Stimulated activated CD4-positive, alpha-beta T cell treated with anti-CD3 and anti-CD28 coated beads, Interleukin-1b, Interleukin-23, amount 100 ng/mL, for 4 hours (primary cell): Measurements from ENCODE around the gene APLN.
A peak's percentile ranks its signal among the peaks of the same experiment; 100 is the strongest.

Experiments used
- DNase-seq, 2 donors: peaks; one replicate each; pipeline ENCODE4 v3.0.0-alpha.2; 2020; ENCODE audit warnings: low read depth in 2 of 2

APLN gene

GRCh38 chrX:129641469-129641868, 13.3 kb downstream of the APLN start:
- no peak for DNase-seq

- DNase-seq, result no peak
These were observed 14.0 kb downstream of the APLN start for GRCh38 chrX:129640737-129641136.

DNA sequence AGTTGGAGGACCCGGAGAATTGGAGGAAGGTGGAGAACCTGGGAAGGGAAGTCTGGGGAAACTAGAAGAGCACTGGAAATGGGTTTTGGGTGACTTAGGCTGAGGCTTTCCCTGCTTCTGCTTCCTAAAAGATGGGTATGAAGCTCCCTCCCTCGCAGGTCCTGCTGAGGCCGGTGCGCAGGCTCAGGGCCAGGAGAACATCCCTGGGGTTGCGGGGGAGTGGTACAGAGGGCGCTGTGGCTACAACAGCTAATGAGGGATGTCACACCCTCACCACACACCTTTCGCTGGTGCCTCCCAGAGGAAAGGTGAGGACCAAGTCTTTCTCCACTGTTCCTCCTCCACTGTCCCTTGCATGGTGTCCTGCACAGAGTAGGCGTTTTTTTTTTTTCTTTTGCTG, 15.8 kb downstream of the APLN start:
- DNase-seq, result no peak

DNA sequence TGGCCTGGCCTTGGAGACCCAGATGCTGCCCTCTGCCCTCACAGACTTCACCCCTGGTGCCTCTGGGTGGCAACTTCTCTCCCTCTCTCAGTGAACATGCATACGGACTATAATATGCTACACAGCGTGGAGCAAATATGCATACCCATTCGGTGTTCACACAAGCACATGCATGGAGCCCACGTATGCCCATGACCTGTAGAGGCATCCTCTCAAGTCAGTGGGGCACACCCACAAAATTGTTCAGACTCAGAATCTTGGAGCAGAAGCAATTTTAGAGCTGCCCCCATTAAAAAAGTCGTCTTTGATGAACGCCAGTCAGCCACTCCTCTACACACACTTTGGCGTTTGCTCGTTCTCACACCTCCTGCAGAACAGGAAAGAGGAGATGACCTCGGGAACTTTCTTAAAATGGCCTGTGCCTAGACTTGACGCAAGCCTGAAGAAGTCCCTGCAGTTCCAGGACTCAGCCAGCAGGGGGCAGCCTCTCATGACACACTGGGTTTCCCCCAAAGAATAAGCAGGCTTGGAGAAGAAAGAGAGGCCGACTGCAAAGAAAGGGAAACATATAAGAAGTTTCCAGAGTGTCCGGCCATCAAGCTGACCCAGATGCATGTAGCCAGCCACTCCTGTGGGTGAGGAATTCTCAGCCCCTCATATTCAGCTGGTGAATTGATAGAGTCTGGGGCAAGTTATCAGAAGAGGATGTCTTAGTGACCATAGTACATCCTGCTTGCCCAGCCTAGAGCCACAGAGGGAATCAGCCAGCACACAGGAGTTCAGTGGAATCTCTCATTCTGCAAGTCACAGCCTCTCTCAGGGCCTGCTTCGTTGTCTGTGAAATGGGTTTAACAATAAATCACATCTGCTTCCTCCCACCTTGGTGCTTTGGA, 17.3 kb downstream of the APLN start:
- peak; percentile 63 to 75 for DNase-seq

- DNase-seq, result no peak
These were observed 18.5 kb downstream of the APLN start for GRCh38 chrX:129636175-129636681.

GRCh38 chrX:129634541-129634940, 20.2 kb downstream of the APLN start:
- DNase-seq, result no peak

DNA sequence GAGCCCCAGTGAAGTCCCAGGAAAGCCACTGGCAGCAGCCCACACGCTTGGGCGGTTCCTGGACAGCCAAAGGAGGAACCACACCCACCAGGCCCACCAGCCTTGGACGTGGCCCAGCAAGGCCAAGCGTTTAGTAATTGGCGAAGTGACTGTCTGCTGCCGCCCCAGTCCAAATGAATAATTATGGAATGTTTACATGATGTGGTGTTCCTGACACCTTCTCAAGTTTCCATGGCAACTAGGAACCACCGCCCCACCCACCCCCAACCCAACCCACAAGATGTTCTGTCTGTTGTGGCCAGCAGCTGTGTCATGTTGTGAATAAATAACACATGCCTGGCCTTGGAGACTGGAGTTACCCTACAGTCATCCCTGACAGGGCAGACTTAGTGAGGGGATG, 22.3 kb downstream of the APLN start:
- no peak for DNase-seq

DNA sequence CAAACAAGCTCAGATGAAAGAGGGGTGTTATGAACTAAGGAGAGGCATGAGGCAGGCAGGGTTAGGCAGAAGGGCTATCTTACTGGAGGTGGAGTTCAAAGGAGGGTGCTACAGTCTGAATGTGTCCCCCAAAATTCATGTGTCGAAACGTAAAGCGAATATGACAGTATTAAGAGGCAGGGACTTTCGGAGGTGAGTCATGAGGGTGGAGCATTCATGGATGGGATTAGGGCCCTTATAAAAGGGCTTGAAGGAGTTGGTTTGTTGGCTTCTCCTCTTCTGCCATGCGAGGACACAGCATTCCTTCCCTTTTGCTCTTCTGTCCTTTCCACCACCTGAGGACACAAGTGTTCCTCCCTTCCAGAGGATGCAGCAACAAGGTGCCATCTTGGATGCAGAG, 22.9 kb downstream of the APLN start:
- DNase-seq, result no peak

DNA sequence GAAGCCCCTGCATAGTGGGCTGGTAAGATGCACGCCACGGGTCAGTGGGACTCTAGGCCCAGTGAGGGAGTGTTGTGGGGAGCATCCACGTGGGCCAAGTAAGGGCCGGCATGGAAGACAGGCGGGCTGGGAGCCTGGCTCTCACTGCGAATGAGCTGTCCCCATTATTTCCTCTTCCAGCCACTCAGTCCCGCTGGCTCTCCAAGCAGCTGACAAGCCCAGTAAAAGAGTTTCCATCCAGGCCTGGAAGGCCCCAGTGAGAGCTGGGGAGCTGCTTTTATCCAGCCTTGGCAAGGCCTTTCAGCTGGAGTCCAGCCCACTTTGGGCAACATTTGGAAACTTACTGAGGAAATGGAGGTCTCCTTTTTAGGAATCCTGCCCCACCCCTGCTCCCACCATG, 24.9 kb downstream of the APLN start:
- DNase-seq, result no peak

- DNase-seq, result no peak
These were observed 28.7 kb downstream of the APLN start for GRCh38 chrX:129626026-129626425.

- no peak for DNase-seq
These were observed 31.9 kb downstream of the APLN start for GRCh38 chrX:129622757-129623301.

DNA sequence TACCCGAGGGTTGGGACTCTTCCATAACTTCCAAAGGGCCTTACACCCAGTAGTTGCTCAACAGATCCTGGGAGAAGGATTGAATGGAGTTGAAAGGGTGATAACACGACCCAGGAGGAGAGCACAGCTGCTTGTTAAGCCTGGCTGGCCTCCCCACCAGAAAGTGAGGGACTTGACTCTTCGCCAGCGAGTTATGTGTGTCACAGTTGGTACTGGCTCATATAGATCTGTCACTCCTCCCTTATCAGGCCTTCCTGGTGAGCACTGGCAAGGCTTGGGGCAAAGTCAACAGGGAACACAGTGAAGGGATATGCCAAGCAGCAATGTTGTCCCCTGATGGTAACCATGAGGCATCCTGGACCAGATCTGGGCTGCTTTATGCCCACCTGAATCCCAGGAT, 35.8 kb downstream of the APLN start:
- DNase-seq, result no peak

DNA sequence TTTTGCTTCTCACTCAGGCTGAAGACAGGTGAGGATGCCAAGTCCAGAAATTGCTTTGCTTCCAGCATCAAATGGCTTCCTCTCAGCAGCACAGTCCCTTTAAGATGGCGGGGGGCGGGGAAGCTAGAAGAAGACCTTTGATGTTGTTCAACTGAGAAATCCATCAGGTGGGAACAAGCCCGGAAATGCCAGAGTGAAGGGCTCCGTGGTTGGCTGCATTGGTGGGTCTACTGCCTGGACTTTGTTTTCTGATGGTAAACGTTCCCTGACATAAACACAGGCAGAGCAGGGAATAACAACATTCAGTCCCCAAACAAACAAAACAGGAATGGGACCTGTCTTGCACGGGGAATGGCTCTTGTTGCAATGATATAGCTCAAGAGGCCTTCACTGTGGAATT, 37.3 kb downstream of the APLN start:
- DNase-seq, result no peak

DNA sequence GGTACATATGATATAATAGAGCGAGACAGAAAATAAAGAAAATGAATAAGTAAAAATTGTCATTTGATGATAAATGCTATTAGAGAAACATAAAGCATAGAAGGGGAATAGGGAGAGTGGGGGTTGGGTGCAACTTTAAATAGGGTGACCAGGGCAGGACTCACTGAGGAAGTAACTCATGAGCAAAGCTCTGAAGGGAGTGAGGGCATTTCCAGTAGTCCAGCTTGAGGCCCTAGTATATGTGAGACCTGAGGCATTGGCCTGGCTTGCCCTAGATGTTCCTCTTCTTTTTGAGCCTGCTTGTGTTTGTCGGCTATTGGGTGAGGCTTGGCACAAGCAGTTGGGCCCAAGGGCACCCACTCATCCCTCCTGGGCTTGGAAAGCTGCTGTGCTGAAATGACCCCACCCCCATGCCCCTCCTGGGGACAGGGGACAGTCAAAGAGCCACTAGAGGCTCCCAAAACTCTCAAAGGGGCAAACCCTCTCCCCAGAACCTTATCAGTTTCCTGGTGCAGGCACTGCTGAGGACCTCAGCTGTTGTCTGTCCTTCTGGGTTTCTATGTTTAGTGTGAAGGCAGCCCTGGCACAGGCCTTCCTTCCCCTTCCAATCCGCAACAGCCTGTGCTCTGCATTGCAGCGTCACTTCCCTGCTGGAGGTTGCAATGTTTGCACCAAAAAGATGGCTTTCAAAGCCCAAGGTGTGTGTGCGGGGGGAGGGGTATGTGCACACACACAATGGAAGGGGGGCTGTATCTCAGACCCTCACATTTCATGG, 40.1 kb downstream of the APLN start:
- no peak for DNase-seq

- no peak for DNase-seq
These were observed 41.2 kb downstream of the APLN start for GRCh38 chrX:129613596-129613995.

GRCh38 chrX:129612396-129612795, 42.4 kb downstream of the APLN start:
- no peak for DNase-seq

- no peak for DNase-seq
These were observed 45.4 kb downstream of the APLN start for GRCh38 chrX:129609395-129609794.

- DNase-seq, result no peak
These were observed 46.3 kb downstream of the APLN start for GRCh38 chrX:129608496-129608895.

GRCh38 chrX:129606918-129607317, 47.8 kb downstream of the APLN start:
- peak; percentile 34 to 59 for DNase-seq

- DNase-seq, result no peak
These were observed 53.8 kb downstream of the APLN start for GRCh38 chrX:129600981-129601424.

DNA sequence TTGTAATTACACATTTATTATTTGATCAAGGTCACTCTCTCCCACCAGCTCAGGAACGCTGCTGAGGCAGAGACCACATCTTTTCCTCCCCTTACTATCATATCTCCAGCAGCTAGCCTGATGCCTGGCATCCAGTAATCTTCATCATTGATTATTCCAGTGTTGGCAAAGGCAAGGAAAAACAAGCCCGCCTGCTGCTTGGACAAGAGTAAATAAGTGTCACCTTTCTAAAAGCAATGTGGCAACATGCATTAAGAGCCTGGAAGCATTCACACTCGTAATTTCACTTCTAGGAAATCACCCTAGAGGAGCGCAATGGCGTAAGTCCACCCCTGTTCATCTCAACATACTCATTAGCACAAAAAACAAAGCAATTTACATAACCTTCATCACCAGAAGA, 54.8 kb downstream of the APLN start:
- DNase-seq, result no peak

- DNase-seq, result no peak
These were observed 55.3 kb downstream of the APLN start for GRCh38 chrX:129599499-129599898.
